HG03060 (cell line): Measurements from ENCODE around the gene DRD1.

ENCODE experiments used
- ATAC-seq: cut with Tn5 transposase; IDR thresholded peaks from one replicate; pipeline ENCODE4 v1.9.1; 2021; ENCODE audit warnings: low read depth, moderate number of reproducible peaks; ENCODE audit not compliant: unreplicated experiment

Gene DRD1

GRCh38 chr5:175444060-175444904, at the start of gene DRD1:
Gene DRD1 (minus strand): TSS chr5:175444182. CDS start chr5:175443099, 1,083 bp downstream.
- no peak for ATAC-seq

- ATAC-seq = no peak
Measured at GRCh38 chr5:175493726-175494125, 49.7 kb upstream of the DRD1 start.

GRCh38 chr5:175493260-175493659, 49.3 kb upstream of the DRD1 start:
- no peak for ATAC-seq

- no peak for ATAC-seq
Measured at GRCh38 chr5:175491223-175491622, 47.2 kb upstream of the DRD1 start.

GRCh38 chr5:175489693-175490443, 45.9 kb upstream of the DRD1 start:
- no peak for ATAC-seq

- ATAC-seq = no peak
Measured at GRCh38 chr5:175487514-175488222, 43.7 kb upstream of the DRD1 start.

GRCh38 chr5:175485631-175486030, 41.6 kb upstream of the DRD1 start:
- ATAC-seq = no peak

- ATAC-seq = no peak
Measured at GRCh38 chr5:175484829-175485228, 40.8 kb upstream of the DRD1 start.

GRCh38 chr5:175484322-175484721, 40.3 kb upstream of the DRD1 start:
- ATAC-seq = no peak

GRCh38 chr5:175483337-175483736, 39.4 kb upstream of the DRD1 start:
- ATAC-seq = no peak

- ATAC-seq = no peak
Measured at GRCh38 chr5:175479125-175479881, 35.3 kb upstream of the DRD1 start.

GRCh38 chr5:175478384-175479124, 34.6 kb upstream of the DRD1 start, which contains the start of gene SFXN1:
Gene SFXN1 (plus strand): TSS chr5:175478560. CDS start chr5:175492104, 13,544 bp downstream.
- ATAC-seq = no peak

- ATAC-seq = no peak
Measured at GRCh38 chr5:175478008-175478383, 34.0 kb upstream of the DRD1 start.

GRCh38 chr5:175477440-175477839, 33.5 kb upstream of the DRD1 start:
- no peak for ATAC-seq

GRCh38 chr5:175475248-175475647, 31.3 kb upstream of the DRD1 start:
- no peak for ATAC-seq

GRCh38 chr5:175472378-175472777, 28.4 kb upstream of the DRD1 start:
- no peak for ATAC-seq

- ATAC-seq = no peak
Measured at GRCh38 chr5:175471628-175472027, 27.6 kb upstream of the DRD1 start.

- ATAC-seq = no peak
Measured at GRCh38 chr5:175471196-175471595, 27.2 kb upstream of the DRD1 start.

- ATAC-seq = no peak
Measured at GRCh38 chr5:175470781-175471180, 26.8 kb upstream of the DRD1 start.

GRCh38 chr5:175469916-175470315, 25.9 kb upstream of the DRD1 start:
- no peak for ATAC-seq
